GM20000 (cell line): Measurements from ENCODE around the gene HS6ST2.

Experiments
- DNase-seq: peaks from one replicate; pipeline ENCODE4 v3.0.0; 2012; ENCODE audit warnings: low spot score
- CTCF ChIP-seq: IDR thresholded peaks from 2 replicates; pipeline ENCODE4 v1.5.1; 2012; ENCODE audit warnings: mild to moderate bottlenecking, control low read depth; ENCODE audit errors: extremely low read depth, missing control alignments

The HS6ST2 gene

GRCh38 chrX:132791714-132792113 lies 166.7 kb downstream of the HS6ST2 start:
- no peak for DNase-seq

DNA sequence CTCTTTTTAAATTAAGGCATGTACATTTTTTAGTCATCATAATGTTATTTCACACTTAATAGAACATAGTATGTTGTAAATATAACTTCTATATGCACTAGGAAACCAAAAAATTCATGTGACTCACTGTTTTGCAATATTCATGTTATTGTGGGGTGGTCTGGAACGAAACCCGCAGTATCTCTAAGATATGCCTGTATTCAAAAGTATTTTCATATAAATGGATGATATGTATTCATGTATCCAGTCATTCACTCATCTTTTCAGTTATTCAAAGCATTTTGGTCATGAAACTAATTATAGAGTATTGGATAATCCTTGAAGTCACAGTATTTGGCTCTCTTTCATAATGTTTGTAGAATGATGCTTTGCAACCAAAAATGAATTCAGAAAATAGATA lies 168.1 kb downstream of the HS6ST2 start:
- TF ChIP-seq CTCF = no peak
- no peak for DNase-seq

More at GRCh38 chrX:132791714-132792113, 166.7 kb downstream of the HS6ST2 start:
- TF ChIP-seq CTCF = no peak

GRCh38 chrX:132786217-132786616 lies 172.2 kb downstream of the HS6ST2 start:
- TF ChIP-seq CTCF = no peak
- no peak for DNase-seq

DNA sequence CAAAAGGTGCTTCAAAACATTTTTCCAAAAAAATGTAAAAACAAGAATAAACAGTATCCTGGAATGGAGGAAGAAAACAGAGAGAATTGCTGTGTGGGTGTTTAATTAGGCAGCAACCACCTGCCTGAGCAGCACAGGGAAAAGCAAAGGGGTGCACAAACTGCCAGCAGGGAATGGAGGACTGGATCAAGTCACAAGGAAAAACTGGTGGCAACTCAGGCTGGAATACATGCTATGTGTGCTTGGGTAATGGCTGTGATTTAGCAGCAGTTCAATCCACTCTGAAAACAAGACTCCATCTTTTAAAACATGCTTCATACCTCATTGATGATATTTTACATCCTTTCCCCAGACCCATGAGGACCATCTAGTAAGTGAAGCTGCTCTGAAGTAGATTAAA lies 179.5 kb downstream of the HS6ST2 start:
- no peak for TF ChIP-seq CTCF
- DNase-seq = no peak

DNA sequence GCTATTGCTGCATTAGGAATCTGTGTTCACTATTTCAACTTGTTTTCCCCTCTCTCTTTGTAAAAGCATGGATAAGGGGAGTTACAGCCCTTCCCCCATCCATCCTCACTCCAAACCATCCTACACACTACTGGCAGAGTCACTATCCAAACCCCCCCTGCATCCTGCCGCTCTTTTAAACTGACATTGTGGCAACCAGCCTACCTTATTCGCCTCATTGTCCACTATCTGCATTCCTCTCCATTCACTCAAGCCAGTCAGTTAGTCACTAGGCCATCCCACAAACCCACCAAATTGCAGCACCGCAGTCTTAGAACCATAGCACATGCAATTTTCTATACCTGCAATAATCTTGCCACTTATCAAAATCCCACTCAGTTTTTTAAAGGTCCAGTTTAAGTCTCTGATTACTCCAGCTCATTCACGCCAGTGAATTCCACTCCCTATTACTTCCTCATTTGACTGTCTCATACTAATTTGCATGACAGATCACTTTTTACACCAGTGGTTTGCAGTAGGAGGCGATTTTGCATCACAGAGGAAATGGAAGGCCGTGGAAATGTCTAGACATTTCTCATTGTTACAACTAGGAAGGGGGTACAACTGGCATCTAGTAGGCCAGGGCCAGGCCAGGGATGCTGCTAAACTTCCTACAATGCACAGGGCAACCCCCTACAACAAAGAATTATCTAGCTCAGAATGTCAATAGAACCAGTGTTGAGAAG lies 181.8 kb downstream of the HS6ST2 start:
- no peak for DNase-seq
- TF ChIP-seq CTCF = no peak

DNA sequence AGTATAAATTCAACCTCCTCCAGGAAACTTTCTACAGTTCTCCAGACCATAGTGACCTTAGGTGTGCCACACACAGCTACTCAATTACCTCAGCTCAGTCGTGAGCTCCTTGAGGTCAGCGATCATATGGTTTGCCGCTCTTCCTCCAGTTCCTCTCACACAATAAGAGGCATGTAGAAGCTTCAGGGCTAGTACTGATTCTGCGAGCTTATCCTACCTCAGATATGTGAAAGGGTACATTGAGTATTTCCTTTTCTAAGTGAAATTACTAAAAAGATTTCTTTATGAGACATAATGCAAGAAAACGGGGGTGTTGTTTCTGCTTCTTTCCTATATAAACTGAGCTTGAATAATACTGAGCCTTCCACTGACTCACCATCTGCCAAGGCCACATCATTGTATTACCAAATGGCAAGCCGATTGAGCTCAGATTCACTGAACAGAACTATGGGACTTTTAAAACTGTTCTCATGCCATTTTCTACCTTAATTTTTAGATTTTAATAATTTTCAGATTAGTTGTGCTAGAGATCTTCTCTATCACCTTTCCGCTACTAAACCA lies 183.1 kb downstream of the HS6ST2 start:
- DNase-seq = no peak
- TF ChIP-seq CTCF = no peak

DNA sequence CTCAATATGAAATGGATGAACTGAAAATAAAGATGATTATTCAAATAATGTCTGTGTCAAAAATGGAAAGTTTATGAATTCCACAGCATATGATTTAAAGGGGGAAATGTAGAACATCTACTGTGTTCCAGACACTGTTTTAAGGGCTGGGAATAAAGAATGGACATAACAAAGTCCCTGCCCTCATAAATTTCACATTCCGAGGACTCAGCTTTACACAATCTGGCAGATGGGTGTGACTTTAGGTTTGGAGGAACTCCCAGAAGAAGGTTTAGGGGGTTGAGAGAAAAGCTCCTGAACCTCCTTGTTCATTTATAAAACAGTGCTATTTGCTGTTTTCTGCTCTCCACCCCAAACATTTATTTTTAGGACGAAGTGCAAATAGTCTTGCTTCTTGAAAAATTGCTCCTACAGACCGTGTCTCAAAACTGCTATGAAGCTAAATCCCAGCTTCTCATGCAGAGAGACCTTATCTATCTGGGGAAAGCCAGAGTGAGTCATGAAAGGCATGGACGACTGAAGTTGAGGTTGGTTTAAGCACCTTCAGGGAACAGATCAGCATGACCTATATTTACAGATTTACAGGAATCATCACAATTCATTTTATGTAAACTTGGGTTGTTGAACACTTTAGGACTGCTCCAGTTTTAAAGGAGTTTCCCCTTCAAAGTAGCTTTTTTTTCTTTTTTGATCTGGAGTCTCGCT lies 184.3 kb downstream of the HS6ST2 start:
- TF ChIP-seq CTCF = no peak
- no peak for DNase-seq
